Measurements from ENCODE around the gene KCNAB1.

GRCh38 chr3:156351783-156352182, 231.4 kb downstream of the KCNAB1 start:
- TF ChIP-seq, protein P1, sequence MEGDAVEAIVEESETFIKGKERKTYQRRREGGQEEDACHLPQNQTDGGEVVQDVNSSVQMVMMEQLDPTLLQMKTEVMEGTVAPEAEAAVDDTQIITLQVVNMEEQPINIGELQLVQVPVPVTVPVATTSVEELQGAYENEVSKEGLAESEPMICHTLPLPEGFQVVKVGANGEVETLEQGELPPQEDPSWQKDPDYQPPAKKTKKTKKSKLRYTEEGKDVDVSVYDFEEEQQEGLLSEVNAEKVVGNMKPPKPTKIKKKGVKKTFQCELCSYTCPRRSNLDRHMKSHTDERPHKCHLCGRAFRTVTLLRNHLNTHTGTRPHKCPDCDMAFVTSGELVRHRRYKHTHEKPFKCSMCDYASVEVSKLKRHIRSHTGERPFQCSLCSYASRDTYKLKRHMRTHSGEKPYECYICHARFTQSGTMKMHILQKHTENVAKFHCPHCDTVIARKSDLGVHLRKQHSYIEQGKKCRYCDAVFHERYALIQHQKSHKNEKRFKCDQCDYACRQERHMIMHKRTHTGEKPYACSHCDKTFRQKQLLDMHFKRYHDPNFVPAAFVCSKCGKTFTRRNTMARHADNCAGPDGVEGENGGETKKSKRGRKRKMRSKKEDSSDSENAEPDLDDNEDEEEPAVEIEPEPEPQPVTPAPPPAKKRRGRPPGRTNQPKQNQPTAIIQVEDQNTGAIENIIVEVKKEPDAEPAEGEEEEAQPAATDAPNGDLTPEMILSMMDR (IDR thresholded peaks at IDR 0.05 in 2 of 3, conservative IDR thresholded peaks at IDR 0.05 in 1 of 3; ENCODE audit: borderline replicate concordance in 1 of 3, insufficient read depth in 1 of 3, low read depth in 2 of 3, low read length in 2 of 3): no peak
- no peak for TF ChIP-seq EZH2 (IDR thresholded peaks at IDR 0.05)
- TF ChIP-seq POLR2A (IDR thresholded peaks at IDR 0.05; ENCODE audit: borderline replicate concordance, extremely low read depth, insufficient read depth, insufficient read length): no peak
- TF ChIP-seq POLR2AphosphoS5 (IDR thresholded peaks at IDR 0.05; ENCODE audit: low read depth, low read length): no peak
- TF ChIP-seq MAX (IDR thresholded peaks at IDR 0.05): no peak
- TF ChIP-seq REST (IDR thresholded peaks at IDR 0.05; ENCODE audit: low read depth): no peak
- no peak for TF ChIP-seq JUND (IDR thresholded peaks at IDR 0.05)
- no peak for TF ChIP-seq EZH2phosphoT487 (IDR thresholded peaks at IDR 0.05; ENCODE audit: borderline replicate concordance)
- TF ChIP-seq ZBTB33 (IDR thresholded peaks at IDR 0.05; ENCODE audit: extremely low read depth, insufficient replicate concordance, low read length): no peak
- no peak for TF ChIP-seq RAD21 (IDR thresholded peaks at IDR 0.05; ENCODE audit: low read depth)
- no peak for TF ChIP-seq SIN3A (IDR thresholded peaks at IDR 0.05; ENCODE audit: low read depth)
- no peak for TF ChIP-seq YY1 (IDR thresholded peaks at IDR 0.05; ENCODE audit: extremely low read depth, insufficient replicate concordance, low read depth, low read length)
- TF ChIP-seq FOSL1 (IDR thresholded peaks at IDR 0.05; ENCODE audit: low read depth): no peak

Measured in HCT116 (cell line).